ENCODE results near the gene BMPER.

The BMPER gene

DNA sequence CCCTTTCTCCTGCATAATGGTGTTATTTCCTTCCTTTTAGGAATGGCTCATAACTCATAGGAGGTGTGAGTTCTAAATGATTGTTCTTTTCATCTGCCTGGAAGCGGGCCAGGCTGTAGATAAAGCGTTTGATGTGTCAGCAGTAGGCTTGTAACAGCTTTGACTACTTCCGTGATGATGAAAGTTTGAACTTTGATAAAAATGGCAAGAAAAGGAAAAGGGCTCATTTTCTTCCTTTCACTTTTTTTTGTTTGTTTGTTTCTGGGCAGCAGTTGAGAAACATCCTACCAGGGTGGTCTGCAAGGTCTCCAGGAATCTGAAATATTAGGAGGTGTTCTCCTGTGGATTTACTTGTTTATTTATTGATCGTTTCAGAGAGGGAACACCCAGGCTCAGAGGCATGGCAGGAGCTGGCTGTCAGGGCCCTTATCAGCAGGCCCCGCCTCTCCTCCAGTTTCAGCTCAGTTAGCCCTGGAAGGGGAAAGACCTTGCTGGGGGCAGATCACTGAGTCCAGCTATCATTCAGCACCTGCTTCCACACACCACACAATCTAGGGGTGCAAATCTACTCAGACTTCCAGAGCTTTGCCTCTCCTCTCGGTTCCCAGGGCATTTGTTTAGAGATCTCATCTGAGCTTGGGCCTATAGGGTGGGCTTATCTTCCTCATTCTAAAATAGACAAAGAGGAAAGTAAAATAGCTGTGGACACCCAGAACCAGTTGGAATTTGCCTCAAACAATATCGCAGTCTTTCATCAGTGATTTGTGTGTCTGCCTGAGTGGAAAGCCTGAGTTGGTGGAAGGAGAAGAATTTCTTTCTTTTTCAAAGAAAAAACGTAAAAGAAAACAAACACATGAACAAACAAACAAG is 130.9 kb downstream of the BMPER start:
- no peak for FAIRE-seq

GRCh38 chr7:34036972-34037792 is 131.8 kb downstream of the BMPER start:
- FAIRE-seq, result no peak

- no peak for FAIRE-seq
Measured at GRCh38 chr7:34038816-34039470, 133.6 kb downstream of the BMPER start.

DNA sequence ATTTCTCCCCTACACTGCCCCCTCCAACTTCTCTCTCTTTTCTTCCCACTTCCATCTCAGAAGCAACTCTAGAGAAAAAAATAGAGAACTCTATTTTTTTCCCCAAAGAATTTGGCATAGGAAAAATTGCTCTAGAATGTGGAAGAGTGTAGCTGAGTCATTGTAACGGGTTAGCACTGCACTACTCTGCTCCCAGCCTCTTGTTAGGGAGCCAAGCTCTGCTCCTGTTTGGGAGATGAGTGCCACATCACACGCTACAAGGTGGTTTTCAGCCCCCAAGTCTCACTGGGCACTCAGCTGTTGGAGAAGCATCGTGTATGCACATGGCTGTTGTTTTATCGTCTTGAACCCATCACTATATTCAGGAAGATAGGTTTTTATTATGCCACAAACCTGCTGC is 136.4 kb downstream of the BMPER start:
- no peak for FAIRE-seq

DNA sequence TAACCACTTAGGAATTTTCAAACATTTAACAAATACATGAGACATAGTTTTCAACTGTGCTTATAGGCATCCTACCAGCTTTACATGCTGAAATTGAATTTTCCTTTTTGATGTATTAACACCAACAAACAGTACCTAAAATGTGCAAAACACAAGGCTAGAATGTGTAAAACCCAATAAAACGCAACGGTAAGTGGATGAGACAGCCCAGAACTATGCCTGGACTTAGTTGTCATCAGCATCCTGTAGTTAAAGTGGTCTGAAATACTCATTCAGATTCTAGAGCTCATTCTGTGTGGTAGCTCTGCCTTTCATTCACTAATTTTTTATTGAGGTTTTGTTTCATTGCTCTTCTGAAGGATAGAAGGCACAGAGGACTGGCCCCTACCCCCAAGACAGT is 137.1 kb downstream of the BMPER start:
- no peak for FAIRE-seq

- FAIRE-seq, result no peak
Measured at GRCh38 chr7:34043461-34044305, 138.3 kb downstream of the BMPER start.

GRCh38 chr7:34044306-34044643 is 138.9 kb downstream of the BMPER start:
- no peak for FAIRE-seq

DNA sequence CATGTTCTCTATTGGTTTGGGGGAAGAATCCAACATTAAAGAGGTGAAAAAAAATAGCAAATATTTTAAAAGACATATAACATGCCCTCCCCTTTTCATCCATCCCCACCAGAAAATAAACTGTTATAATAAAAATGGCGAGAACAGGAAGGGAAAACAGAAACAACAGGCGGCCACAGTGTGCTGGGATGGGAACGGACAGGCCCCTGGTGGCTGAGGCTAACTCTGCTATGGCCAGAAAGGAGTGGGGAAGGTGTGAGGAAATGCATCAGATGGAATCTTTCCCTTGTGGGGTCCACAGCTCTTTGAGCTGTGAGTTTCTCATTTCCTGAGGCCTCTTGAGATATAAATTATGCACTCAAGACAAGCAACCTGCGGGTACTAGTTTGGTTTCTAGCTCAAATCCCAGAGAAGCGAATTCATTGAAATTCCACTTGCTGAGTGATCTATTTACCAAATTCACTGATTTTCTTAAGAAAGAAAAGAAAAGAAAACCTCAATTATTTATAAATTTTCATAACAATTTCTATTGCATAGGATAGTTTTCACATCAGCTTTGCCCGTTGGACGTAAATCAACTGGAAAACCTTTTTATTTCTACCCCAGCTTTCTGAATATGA is 139.5 kb downstream of the BMPER start:
- no peak for FAIRE-seq

- no peak for FAIRE-seq
Measured at GRCh38 chr7:34048445-34048844, 143.1 kb downstream of the BMPER start.

DNA sequence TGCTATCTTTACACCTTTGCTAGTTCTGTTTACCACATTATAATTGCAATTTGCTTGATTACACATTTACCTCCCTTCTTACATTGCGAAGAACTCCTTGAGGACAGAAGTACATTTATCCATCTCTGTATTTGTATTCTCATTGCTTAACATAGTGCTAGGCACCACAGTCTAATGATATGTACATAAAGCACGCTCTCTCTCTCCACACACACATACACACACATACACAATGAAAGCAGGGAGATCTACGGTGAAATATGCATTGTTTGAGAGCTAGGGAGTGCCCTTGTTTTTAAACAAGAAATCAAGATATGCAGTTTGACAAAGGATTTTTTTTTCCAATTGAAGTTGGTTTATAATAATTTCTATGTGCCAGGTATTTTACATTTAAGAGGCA is 148.7 kb downstream of the BMPER start:
- FAIRE-seq, result no peak

DNA sequence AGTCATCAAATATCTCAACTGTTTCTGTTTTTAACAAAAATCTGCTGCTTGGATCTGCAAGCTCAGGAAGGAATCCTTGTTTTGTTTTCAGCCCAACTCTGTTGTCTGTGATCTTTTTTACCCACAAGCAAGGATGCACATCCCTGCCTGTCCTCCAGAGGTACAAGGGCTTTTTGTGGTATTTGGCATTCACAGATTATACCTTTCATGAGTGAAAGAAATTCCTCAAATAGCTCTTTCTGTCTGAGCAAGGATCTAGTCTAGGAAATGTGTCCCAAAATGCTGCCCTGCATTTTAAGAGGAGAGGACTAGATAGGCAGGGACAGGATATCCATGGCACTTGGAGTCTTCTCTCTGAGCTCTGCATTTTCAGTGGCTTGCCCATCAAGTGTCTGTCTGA is 151.8 kb downstream of the BMPER start:
- no peak for FAIRE-seq

GRCh38 chr7:34057956-34058355 is 152.6 kb downstream of the BMPER start:
- no peak for FAIRE-seq

DNA sequence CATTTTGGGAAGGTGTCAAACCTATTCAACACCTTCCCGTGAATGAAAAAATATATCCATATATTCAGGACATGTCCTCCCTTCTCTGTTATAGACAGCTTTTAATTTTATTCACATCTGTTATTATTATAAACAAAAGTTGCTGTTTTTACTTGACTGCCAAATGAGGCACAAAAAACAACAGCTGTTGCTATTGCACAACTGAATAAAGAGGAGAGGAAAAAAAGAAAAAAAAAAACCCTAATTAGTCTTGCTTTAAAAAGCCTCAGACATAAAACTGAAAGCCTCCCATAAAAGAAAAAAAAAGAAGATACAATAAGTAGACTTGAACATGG is 153.4 kb downstream of the BMPER start:
- no peak for FAIRE-seq

DNA sequence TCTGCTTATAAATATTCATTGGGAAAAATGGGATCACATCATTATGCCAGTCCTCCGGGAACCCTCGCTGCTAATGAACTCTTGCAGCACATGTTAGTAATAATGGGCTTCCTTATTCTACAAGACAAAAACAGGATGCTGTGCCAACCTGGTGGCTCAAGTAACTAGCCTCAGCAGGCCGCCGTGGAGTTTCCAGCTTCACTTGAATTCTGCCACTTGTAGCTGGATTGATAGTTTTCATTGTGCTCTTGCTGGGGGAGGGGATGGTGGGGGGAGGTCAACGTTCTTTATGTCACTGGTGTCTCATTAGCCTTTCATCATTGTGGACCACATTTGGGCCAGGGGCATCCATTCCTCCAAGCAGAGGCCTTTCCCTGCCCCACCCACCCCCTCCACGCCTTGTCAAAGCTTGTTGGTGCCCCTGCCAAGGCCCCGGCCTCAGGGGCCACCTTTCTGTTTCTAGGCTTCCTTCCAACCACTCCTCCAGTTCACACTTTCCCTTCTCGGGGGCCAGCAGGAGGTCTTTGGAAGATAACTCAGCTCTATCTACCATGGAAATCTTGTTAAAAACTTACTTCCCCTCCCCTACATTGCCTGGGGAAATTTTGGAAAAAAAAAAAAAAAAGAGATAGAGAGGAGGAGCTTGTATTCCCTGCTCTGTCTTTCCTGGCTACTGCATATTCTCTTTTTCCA is 153.9 kb downstream of the BMPER start:
- no peak for FAIRE-seq

DNA sequence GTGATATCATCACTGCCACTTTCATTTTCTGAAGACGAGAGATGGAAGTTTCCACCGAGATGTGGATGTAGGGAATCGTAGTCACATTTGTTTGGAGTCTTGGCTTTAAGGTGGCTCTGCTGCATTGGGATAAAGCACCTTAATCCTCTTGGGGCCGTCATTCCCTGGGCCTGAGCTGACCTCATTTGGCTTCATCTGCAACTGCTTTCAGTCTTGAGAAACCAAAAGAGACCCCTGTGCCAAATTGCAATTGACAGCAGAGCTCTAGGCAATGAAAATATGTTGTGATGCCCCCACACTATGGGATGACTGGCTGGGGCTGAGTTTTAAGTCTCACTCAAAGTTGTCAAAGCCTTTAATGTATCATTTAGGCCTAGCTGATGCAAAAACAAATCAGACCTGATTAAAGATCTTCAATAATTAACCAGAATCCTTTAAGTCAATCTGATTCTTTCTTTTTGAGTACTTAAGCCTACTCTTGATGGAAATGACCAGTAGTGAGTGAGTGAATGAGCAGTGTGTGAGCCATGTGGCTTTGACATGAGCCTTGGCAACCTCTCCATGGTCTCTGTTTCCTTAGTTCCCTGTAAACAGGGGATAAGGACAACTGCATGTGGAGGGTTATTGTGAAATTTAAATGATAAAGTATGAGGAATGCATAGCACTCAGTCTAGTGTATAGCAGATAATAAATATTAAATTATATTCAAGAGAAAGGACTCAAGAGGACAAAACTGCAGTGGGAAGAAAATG is 155.0 kb downstream of the BMPER start:
- no peak for FAIRE-seq

GRCh38 chr7:34061149-34061548 is 155.8 kb downstream of the BMPER start:
- FAIRE-seq, result no peak

GRCh38 chr7:34062341-34062740 is 157.0 kb downstream of the BMPER start:
- no peak for FAIRE-seq

DNA sequence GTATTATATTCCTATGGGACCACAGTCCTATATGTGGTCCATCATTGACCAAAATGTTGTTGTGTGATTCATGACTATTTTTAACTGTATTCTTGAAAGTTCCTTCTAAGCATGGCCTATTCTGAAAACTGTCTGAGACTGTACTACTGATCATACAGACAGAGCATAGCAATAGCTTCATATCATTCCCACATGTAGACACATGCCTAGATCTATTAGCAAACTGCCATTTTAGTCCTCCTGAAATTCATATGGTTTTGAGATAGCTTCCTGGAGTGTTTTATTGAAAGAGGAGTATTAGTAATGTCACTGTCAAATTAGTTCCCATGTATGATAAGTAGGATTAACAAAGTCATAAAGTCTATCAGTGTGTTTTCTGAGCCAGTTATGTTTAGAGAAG is 157.5 kb downstream of the BMPER start:
- FAIRE-seq, result no peak

DNA sequence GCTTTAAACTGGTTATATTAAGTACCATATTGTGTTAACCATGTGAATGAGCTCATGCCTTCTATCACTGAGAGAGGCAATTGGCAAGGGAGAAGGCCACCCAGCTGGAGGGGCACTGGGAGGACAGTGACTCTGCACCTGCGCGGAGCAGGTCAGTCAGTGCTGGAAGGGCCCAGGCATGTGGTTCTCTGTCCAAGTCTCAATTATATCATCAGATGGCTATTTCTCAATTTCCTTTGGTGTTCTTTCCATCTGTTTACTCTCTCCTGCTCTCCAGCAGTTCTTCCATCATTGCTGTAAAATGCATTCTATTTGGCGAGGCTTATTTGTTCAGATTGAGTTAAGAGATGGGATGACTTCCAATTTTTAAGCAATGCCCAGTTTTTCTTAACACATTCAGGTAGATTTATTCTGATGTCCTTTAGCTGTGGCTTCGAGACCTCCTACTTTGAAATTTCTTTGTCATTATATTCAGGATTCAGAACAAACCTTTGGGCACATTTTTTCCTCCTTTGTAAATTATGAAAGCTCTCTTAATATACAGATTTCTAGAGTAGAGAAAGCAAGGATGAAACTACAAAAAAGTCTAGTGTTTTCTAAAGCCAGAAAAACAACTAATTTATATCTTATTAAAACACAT is 159.3 kb downstream of the BMPER start:
- FAIRE-seq, result no peak

DNA sequence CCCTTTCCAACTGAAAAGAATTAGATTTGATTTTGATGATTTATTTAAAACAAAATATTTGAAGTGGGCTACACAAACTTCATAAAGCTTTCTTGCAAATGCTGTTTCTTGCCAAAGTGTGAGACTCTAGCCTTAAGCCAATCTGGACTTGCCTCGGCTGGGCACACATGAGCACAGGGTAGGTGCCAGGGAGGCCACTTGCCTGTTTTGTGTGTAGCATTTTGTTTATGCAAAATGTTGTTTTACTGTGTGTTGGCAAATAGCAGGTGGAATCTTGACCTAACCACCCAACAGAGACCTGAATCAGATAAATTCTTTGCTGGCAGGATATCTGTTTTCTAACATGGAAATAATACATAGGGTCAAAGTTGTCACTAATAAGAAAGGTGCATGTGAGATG is 161.1 kb downstream of the BMPER start:
- FAIRE-seq, result no peak
